Body of pancreas (tissue), 4 donors: ENCODE measurements around the gene MAPKAPK2.

Experiments used
- CTCF ChIP-seq, 7 experiments: fragments of 450-650 bp in 4 of 7; fragments of 200-600 bp in 3 of 7; sonication (generic) in 3 of 7; IDR thresholded peaks; one replicate each; pipeline ENCODE4 v1.5.1; 2016 to 2019; ENCODE audit warnings: antibody characterized with exemption in 7 of 7
- POLR2A ChIP-seq, 3 donors: fragments of 450-650 bp; IDR thresholded peaks; one replicate each; pipeline ENCODE4 v1.6.1; 2016; ENCODE audit warnings: antibody characterized with exemption in 3 of 3, mild to moderate bottlenecking in 2 of 3

GRCh38 chr1:206690516-206690915 is 5.8 kb downstream of the MAPKAPK2 start:
- no peak for TF ChIP-seq CTCF (IDR thresholded peaks at IDR 0.05)
- TF ChIP-seq POLR2A (IDR thresholded peaks at IDR 0.05): no peak
